Coronary artery (tissue), 2 donors: ENCODE measurements around the gene SPHK2.

Experiments
- DNase-seq: peaks from one replicate; pipeline ENCODE4 v3.0.0-alpha.2; 2017; ENCODE audit warnings: low spot score
- H3K27ac ChIP-seq, 2 donors: fragments of 200-600 bp; sonication (generic); one replicate each; pipeline ENCODE4 v1.5.1; 2016 to 2019
- H3K4me3 ChIP-seq: fragments of 200-600 bp; sonication (generic); 2 replicates; pipeline ENCODE4 v1.5.1; 2016; ENCODE audit warnings: mild to moderate bottlenecking, moderate library complexity
- CTCF ChIP-seq: fragments of 200-600 bp; sonication (generic); IDR thresholded peaks from one replicate; pipeline ENCODE4 v1.5.1; 2019; ENCODE audit warnings: antibody characterized with exemption

Gene SPHK2

DNA sequence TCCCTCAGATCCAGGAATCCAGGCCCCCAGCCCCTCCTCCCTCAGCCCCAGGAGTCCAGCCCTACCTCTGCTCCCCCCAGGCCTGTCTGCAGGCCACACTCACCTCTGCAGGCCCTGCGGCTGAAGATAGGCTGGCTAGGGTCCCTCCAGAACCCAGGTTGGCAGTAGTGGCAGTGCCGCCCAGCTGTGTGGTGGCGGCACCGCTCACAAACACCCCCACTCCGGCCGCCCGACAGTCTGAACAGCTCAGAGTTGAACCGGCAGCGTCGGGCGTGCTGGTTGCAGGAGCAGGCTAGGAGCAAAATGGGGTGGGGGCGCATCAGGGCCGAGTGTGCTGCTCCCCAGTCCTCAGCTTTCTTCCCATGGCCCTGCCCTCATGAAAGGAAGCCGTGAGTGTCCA lies 45.2 kb downstream of the SPHK2 start:
- Histone ChIP-seq H3K4me3 (no peak overlapping the region), H3K27ac (no peak overlapping the region)
- DNase-seq = no peak
- TF ChIP-seq CTCF = no peak

DNA sequence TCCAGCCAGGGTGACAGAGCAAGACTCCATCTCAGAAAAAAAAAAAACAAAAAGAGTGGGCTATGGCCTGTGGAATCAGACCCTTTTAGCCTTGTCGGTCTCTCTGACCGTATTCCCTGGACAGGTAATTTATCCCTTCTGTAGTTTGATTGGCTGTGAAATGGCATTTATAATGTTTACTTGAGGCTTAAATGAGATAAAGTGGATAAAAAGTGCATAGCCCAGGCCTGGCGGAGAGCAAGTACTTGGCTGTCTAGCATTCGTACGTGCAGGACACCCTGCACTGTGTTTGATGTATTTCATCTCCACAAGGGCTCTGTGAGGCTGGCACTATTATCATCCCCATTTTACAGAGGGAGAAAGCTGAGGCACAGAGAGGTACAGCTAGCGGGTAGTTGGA lies 46.5 kb downstream of the SPHK2 start:
- H3K4me3 ChIP-seq = no peak overlapping the region
- H3K27ac ChIP-seq = no peak overlapping the region
- DNase-seq = no peak
- TF ChIP-seq CTCF = no peak

- no peak overlapping the region for H3K4me3 ChIP-seq
- no peak for TF ChIP-seq CTCF
- H3K27ac ChIP-seq = no peak overlapping the region
- DNase-seq = no peak
Observed at GRCh38 chr19:48668332-48668731, 49.0 kb downstream of the SPHK2 start.

- Histone ChIP-seq H3K27ac (no peak overlapping the region), H3K4me3 (no peak overlapping the region)
- DNase-seq = no peak
- no peak for TF ChIP-seq CTCF
Observed at GRCh38 chr19:48668761-48669160, 49.5 kb downstream of the SPHK2 start.

DNA sequence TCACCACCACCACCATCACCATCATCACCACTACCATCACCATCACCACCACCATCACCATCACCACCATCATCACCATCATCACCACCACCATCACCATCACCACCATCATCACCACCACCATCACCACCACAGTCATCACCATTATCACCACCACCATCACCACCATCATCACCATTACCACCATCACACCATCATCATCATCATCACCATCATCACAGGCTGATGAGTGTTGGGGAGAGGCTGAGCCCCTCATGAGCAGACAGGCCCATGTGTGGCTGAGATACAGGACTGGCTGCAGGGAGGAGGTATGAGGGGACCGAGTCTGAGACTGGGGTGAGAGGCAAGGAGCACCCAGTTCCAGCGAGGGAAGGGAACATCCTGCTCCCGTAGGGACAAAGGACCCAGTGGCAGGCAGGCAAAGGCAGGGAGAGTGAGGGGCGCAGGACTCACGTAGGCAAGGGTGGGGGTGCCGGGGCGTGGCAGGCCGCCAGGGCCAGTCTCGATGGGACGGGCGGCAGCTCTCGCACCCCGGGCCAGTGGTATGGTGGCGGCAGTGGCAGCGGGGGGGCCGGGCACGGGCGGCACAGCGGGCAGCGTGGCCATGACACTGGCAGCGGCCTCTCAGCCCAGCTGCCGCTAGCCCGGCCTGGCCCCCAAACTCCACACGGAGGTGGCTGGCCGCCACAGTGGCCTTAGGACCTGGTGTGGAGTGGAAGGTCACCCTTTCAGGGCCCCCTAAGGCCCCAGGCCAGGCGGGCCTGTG lies 50.8 kb downstream of the SPHK2 start:
- no peak for TF ChIP-seq CTCF
- Histone ChIP-seq H3K27ac (no peak overlapping the region), H3K4me3 (no peak overlapping the region)
- no peak for DNase-seq

DNA sequence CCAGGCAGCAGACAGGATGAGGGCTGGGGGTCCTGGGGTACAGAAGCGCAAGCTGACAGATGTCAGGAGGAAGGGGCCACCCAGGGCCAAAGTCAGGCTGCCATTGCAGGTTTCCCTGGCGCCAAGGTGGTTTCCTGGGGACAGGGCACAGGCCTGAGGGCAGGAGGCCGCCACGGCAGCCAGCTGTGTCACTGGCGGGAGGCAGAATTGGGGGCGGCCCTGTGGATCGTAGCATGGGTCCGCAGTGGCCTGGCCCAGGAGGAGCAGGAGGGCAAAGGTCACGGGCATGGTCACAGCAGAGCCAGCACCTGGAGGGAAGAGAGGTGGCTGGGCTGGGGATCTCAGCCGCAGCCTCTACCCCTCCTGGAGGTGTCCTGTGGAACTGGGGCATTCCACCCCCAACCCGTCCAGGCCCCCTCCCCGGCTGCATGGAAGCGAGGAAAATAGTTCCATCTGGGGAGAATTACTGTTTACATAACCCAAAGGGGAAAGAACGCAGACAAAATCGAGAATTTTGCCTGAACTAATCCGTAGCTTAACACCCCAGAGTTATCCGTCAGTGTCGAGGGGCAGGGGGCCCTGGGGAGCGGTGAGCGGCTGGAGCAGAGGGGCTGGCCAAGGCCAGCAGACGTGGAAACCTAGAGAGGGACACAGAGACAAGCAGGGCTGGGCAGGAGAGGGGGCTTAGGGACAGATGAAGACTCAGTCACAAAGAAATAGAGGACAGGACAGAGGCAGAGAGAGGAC lies 51.6 kb downstream of the SPHK2 start:
- DNase-seq = no peak
- TF ChIP-seq CTCF = no peak
- Histone ChIP-seq H3K4me3 (no peak overlapping the region), H3K27ac (no peak overlapping the region)
